GM20431 (cell line): ENCODE measurements around the gene MED27.

Source experiments
- in situ Hi-C: fragments of 300-500 bp; cut with MseI, MboI; formaldehyde crosslinking; loops from one replicate; pipeline ENCODE4 v1.15.0; 2020; ENCODE audit warnings: low sequenced_read_pairs; ENCODE audit not compliant: unreplicated experiment

The MED27 gene

GRCh38 chr9:131872702-131873101, 207.0 kb downstream of the MED27 start:
- in situ Hi-C loops: loop anchor here (10.0 kb wide), 1 partner anchor 58 kb away; no protein-coding TSS in a partner anchor

GRCh38 chr9:131872006-131872405, 207.7 kb downstream of the MED27 start:
- in situ Hi-C loops: loop anchor here (10.0 kb wide), 1 partner anchor 57 kb away; no protein-coding TSS in a partner anchor

GRCh38 chr9:131870156-131870555, 209.5 kb downstream of the MED27 start:
- in situ Hi-C loops: loop anchor here (10.0 kb wide), 1 partner anchor 55 kb away; no protein-coding TSS in a partner anchor

- in situ Hi-C loops: no loop called here
Observed at GRCh38 chr9:131869348-131869747, 210.3 kb downstream of the MED27 start.

GRCh38 chr9:131868766-131869165, 210.9 kb downstream of the MED27 start:
- in situ Hi-C loops: no loop called here

- in situ Hi-C loops: no loop called here
Observed at GRCh38 chr9:131867611-131868192, 212.0 kb downstream of the MED27 start.

- in situ Hi-C loops: no loop called here
Observed at GRCh38 chr9:131865446-131866195, 214.0 kb downstream of the MED27 start.

GRCh38 chr9:131864531-131864930, 215.1 kb downstream of the MED27 start:
- in situ Hi-C loops: no loop called here

GRCh38 chr9:131863306-131863896, 216.3 kb downstream of the MED27 start:
- in situ Hi-C loops: no loop called here

- in situ Hi-C loops: no loop called here
Observed at GRCh38 chr9:131862261-131862660, 217.4 kb downstream of the MED27 start.

GRCh38 chr9:131860430-131860829, 219.2 kb downstream of the MED27 start:
- in situ Hi-C loops: no loop called here

- in situ Hi-C loops: no loop called here
Observed at GRCh38 chr9:131858147-131858546, 221.5 kb downstream of the MED27 start.

GRCh38 chr9:131856105-131856504, 223.6 kb downstream of the MED27 start:
- in situ Hi-C loops: no loop called here

- in situ Hi-C loops: no loop called here
Observed at GRCh38 chr9:131854896-131855613, 224.6 kb downstream of the MED27 start.

GRCh38 chr9:131854334-131854733, 225.3 kb downstream of the MED27 start:
- in situ Hi-C loops: no loop called here

- in situ Hi-C loops: no loop called here
Observed at GRCh38 chr9:131853434-131853833, 226.2 kb downstream of the MED27 start.

GRCh38 chr9:131851414-131851813, 228.3 kb downstream of the MED27 start:
- in situ Hi-C loops: no loop called here

- in situ Hi-C loops: no loop called here
Observed at GRCh38 chr9:131849391-131849790, 230.3 kb downstream of the MED27 start.

GRCh38 chr9:131848570-131849160, 231.0 kb downstream of the MED27 start:
- in situ Hi-C loops: no loop called here

GRCh38 chr9:131847665-131848354, 231.9 kb downstream of the MED27 start:
- in situ Hi-C loops: no loop called here
